HEK293T (cell line): ENCODE data around the gene AP2S1.
"Not testable (repeated sequence)": the region's sequence is repeated elsewhere in the genome, so short reads cannot be mapped to it uniquely, and the experiment has no call there.

Experiments used
- CTCF ChIA-PET: fragments of 350-600 bp; formaldehyde crosslinking; extraction: SDS; loops from one replicate; lab custom pipeline; 2021; ENCODE audit warnings: antibody characterized with exemption, inconsistent platforms; lab: Yijun Ruan, JAX
- POLR2A ChIA-PET: fragments of 350-600 bp; formaldehyde crosslinking; extraction: SDS; loops from one replicate; lab custom pipeline; 2020; ENCODE audit warnings: antibody characterized with exemption, inconsistent platforms; lab: Yijun Ruan, JAX
- DNase-seq: peaks from one replicate; pipeline ENCODE4 v3.0.0; 2012; ENCODE audit warnings: mixed read lengths; ENCODE audit errors: extremely low spot score
- ARNT ChIP-seq: fragments of 450-650 bp; IDR thresholded peaks from 2 replicates; pipeline ENCODE4 v1.6.1; 2017; ENCODE audit warnings: mild to moderate bottlenecking
- BHLHE40 ChIP-seq: fragments of 450-650 bp; IDR thresholded peaks from 2 replicates; pipeline ENCODE4 v1.6.1; 2016; ENCODE audit warnings: mild to moderate bottlenecking, moderate library complexity, borderline replicate concordance
- CTBP1 ChIP-seq: fragments of 450-650 bp; IDR thresholded peaks from 2 replicates; pipeline ENCODE4 v1.6.1; 2016; ENCODE audit warnings: borderline replicate concordance
- ELF4 ChIP-seq: fragments of 450-650 bp; IDR thresholded peaks from 2 replicates; pipeline ENCODE4 v1.6.1; 2017; ENCODE audit warnings: antibody characterized with exemption
- FOXA1 ChIP-seq: fragments of 450-650 bp; IDR thresholded peaks from 2 replicates; pipeline ENCODE4 v1.6.1; 2016; ENCODE audit warnings: mild to moderate bottlenecking
- FOXK2 ChIP-seq: fragments of 450-650 bp; IDR thresholded peaks from 2 replicates; pipeline ENCODE4 v1.6.1; 2016; ENCODE audit warnings: mild to moderate bottlenecking
- FOXM1 ChIP-seq: fragments of 450-650 bp; IDR thresholded peaks from 2 replicates; pipeline ENCODE4 v1.6.1; 2017; ENCODE audit warnings: mild to moderate bottlenecking, borderline replicate concordance
- HDGF ChIP-seq: fragments of 450-650 bp; IDR thresholded peaks from 2 replicates; pipeline ENCODE4 v1.6.1; 2017; ENCODE audit warnings: antibody characterized with exemption, borderline replicate concordance
- L3MBTL2 ChIP-seq: fragments of 450-650 bp; conservative IDR thresholded peaks from 2 replicates; pipeline ENCODE4 v1.6.1; 2016; ENCODE audit warnings: mild to moderate bottlenecking
- LEF1 ChIP-seq: fragments of 450-650 bp; IDR thresholded peaks from 2 replicates; pipeline ENCODE4 v1.6.1; 2017; ENCODE audit warnings: mild to moderate bottlenecking, borderline replicate concordance
- NFRKB ChIP-seq: fragments of 450-650 bp; IDR thresholded peaks from 2 replicates; pipeline ENCODE4 v1.6.1; 2016; ENCODE audit warnings: mild to moderate bottlenecking, moderate library complexity
- SP1 ChIP-seq: fragments of 450-650 bp; IDR thresholded peaks from 2 replicates; pipeline ENCODE4 v1.6.1; 2017
- SUZ12 ChIP-seq: fragments of 450-650 bp; IDR thresholded peaks from 2 replicates; pipeline ENCODE4 v1.6.1; 2016; ENCODE audit warnings: mild to moderate bottlenecking
- TARDBP ChIP-seq: fragments of 450-650 bp; IDR thresholded peaks from 2 replicates; pipeline ENCODE4 v1.6.1; 2016
- ZNF384 ChIP-seq: fragments of 450-650 bp; IDR thresholded peaks from 2 replicates; pipeline ENCODE4 v1.6.1; 2016
- TF ChIP-seq, protein P1 (sequence below): fragments of 450-650 bp; IDR thresholded peaks from 2 replicates; pipeline ENCODE4 v1.6.1; 2016

AP2S1 gene

DNA sequence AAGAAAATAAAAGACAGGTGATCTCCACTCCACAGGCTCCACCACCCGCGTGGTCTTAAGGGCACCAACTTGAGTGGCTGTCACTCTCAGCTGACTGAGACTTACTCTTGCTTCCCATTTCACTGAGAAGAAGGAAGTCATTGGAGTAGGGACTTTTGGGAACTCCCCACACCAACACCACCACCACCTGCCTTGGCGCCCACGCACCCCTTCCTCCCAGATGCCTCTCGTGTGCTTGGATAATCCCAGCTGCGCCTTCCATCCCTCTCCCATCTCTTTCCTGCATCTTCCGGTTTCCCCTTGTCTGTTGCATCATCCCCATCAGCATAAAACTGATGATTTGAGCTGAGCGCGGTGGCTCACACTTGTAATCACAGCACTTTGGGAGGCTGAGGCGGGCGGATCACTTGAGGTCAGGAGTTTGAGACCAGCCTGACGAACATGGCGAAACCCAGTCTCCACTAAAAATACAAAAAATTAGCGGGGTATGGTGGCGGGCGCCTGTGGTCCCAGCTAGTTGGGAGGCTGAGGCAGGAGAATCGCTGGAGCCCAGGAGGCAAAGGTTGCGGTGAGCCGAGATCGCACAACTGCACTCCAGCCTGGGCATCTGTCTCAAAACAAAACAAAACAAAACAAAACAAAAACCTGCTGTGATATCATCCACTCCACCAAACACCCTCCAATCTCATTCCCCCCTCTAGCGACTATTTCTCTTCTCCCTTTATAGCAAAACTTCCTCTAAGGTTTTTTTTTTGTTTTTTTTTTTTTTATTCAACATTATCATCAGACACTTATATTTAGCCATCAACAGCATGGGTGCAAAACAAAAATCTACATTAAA lies 25.5 kb downstream of the AP2S1 start:
- ChIA-PET POLR2A (interaction anchor here (1.3 kb wide), 1 partner anchor 37 kb away, joined by 4 read pairs; the partner anchor contains the start of gene SLC1A5), CTCF (no interaction called here)
- no peak for TF ChIP-seq L3MBTL2
- DNase-seq = no peak

DNA sequence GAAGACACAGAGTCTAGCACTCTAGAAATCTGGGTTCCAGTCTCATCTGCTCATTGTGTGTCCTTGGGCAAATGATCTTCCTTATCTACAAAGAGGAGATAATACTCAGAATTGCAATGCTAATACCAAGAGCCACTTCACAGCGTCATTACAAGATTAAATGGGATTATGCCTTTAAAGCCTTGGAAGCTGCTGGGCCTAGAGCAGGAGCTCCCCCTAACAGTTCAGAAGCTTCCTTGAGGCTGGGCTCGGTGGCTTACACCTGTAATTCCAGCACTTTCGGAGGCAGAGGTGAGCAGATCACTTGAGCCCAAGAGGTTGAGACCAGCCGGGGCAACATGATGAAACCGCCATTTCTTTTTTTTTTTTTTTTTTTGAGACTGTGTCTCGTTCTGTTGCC lies 27.6 kb downstream of the AP2S1 start:
- POLR2A ChIA-PET = interaction anchor here (5.8 kb wide), 1 partner anchor 35 kb away, joined by 35 read pairs; the partner anchor contains the start of gene SLC1A5
- DNase-seq = no peak
- no peak for TF ChIP-seq BHLHE40
- no peak for TF ChIP-seq TARDBP
- TF ChIP-seq ELF4 = no peak
- no peak for TF ChIP-seq SP1
- no peak for TF ChIP-seq FOXM1
- TF ChIP-seq ZNF384 = no peak
- TF ChIP-seq ARNT = no peak
- no peak for TF ChIP-seq L3MBTL2
- TF ChIP-seq CTBP1 = no peak
- TF ChIP-seq NFRKB = no peak
- no peak for TF ChIP-seq SUZ12
- no peak for TF ChIP-seq FOXK2
- TF ChIP-seq, protein P1, sequence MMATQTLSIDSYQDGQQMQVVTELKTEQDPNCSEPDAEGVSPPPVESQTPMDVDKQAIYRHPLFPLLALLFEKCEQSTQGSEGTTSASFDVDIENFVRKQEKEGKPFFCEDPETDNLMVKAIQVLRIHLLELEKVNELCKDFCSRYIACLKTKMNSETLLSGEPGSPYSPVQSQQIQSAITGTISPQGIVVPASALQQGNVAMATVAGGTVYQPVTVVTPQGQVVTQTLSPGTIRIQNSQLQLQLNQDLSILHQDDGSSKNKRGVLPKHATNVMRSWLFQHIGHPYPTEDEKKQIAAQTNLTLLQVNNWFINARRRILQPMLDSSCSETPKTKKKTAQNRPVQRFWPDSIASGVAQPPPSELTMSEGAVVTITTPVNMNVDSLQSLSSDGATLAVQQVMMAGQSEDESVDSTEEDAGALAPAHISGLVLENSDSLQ = no peak
- TF ChIP-seq HDGF = no peak
- no peak for TF ChIP-seq FOXA1
- no peak for TF ChIP-seq LEF1
- CTCF ChIA-PET = interaction anchor here (0.7 to 1.1 kb wide), 3 partner anchors 18 to 57 kb away, joined by 3 to 4 read pairs (median 3); no protein-coding TSS in a partner anchor

DNA sequence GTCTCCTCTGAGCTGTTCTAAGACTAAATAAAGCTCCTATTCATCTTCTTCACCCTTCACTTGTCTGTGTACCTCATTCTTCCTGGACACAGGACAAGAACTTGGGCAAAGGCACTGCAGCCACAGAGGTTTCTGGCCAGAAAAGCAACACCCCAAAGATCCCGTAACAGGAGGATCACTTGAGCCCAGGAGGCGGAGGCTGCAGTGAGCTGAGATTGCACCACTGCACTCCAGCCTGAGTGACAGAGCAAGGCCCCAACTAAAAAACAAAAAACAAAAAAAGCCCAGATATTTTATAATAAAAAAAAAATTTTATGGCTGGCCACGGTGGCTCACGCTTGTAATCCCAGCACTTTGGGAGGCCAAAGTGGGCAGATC lies 28.2 kb downstream of the AP2S1 start:
- CTCF ChIA-PET = interaction anchor here (0.6 to 1.1 kb wide), 2 partner anchors 17 to 1697 kb away, joined by 3 to 4 read pairs; no protein-coding TSS in a partner anchor
- DNase-seq = not testable (repeated sequence)
- POLR2A ChIA-PET = interaction anchor here (5.8 kb wide), 1 partner anchor 35 kb away, joined by 35 read pairs; the partner anchor contains the start of gene SLC1A5

DNA sequence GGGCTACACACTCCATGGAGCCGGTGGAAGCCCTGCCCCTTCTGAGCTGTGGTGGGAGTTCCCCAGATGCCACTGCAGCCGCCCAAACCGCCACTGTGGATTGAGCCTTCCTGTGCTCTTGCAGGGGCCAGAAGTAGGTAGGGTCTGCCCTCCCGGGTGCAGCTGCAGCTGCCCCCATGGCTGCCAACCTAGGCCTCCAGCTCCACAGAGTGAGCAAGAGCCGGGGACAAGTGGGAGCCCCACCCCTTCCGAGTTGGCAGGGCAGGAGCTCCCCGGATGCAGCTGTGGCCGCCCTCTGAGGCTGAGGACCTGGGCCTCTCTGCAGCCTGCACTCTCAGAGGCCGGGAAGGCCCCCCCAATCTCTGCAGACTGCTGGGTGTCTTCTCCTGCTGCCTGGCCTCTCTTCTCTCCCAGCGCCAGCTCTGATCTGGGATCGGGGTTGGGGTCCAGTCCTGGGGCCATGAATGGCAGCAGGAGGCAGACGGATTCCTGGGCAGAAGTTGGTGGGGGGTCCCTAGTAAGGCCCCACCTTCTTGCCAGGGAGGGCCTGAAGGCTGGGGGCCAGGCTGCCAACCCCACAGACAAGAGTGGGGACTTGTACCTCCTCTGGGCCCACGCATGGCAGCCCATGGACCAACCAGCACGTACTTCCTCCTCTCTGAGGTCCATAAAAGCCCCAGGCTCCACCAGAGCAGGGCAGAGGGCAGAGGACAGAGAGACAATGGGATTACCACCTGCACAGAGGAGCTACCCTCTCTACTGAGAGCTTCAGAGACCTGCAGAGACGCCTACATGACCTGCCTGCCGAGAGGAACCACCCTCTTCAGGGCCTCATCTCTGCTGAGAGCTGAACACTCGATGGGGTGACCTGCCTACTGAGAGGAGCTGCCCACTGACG lies 28.9 kb downstream of the AP2S1 start:
- ChIA-PET POLR2A (interaction anchor here (0.8 to 5.8 kb wide), 2 partner anchors 34 to 37 kb away, joined by 3 to 35 read pairs; partner anchors contain the start of gene SLC1A5), CTCF (interaction anchor here (0.6 to 1.1 kb wide), 2 partner anchors 17 to 1698 kb away, joined by 3 to 4 read pairs; no protein-coding TSS in a partner anchor)
- no peak for DNase-seq
- TF ChIP-seq LEF1 (no peak), NFRKB (no peak), FOXM1 (no peak), BHLHE40 (no peak), ZNF384 (no peak), FOXA1 (no peak)

DNA sequence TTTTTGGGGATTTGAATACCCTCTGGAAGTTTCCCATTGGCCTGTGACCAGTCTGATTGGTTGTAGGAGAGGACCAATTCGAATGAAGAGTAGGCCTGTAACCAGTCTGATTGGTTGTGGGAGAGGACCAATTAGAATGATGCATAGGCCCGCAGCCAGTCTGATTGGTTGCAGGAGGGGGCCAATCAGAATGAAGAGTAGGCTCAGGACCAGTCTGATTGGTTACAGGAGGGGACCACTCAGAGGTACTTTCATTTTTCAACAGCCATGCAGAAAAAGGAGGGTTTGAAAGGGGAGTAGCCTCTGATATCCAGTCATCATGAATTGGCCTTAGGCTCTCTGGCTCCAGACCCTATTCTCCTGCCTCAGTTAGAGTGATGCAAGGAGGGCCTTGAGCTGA lies 31.8 kb downstream of the AP2S1 start:
- CTCF ChIA-PET = no interaction called here
- TF ChIP-seq, protein P1 = no peak
- TF ChIP-seq NFRKB (no peak), ELF4 (no peak), SP1 (no peak), L3MBTL2 (no peak), BHLHE40 (no peak), ARNT (no peak), TARDBP (no peak), FOXA1 (no peak), FOXK2 (no peak), ZNF384 (no peak)
- no peak for DNase-seq
- POLR2A ChIA-PET = interaction anchor here (5.8 kb wide), 1 partner anchor 31 kb away, joined by 35 read pairs; the partner anchor contains the start of gene SLC1A5

DNA sequence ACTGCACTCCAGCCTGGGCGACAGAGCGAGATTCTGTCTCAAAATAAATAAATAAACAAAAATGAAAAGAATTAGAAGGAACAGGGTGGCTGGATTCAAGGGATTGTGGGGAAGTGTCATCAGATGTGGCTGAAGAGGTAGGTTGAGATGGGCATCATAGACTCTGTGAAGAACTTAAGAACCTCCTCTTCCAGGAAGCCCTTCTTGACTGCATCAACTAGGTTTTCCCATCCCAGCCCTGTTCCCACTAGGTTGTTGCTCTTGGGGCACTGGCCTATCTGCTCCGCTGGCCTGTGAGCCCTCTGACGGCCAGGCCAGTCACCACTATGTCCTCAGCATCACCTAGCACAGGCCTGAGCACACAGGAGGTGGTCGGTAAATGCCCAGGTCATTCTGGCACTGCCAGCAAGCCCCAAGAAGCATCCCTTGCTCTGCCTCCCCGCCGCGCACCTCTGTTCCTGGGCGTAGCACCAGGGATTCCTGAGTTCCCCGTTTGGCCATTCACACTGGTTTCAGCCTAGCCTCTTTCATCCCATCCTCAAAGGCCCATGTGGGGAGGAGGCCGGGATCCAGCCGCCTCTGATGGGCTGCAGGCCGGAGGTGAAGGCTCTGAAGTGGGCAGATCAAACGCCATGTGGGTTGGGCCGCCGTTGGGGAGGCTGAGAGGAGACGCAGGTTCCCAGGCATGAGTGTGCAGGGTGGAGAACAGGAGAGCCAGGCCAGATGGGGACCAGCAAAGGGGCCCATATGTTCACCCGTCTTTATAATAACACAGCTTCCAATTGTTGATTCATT lies 34.6 kb downstream of the AP2S1 start:
- TF ChIP-seq FOXM1 (no peak), ELF4 (no peak), TARDBP (no peak), ZNF384 (no peak), SP1 (no peak), FOXK2 (no peak), L3MBTL2 (no peak), ARNT (no peak), LEF1 (no peak), NFRKB (no peak), BHLHE40 (no peak), SUZ12 (no peak), HDGF (no peak), CTBP1 (no peak), FOXA1 (no peak)
- TF ChIP-seq, protein P1 = no peak
- ChIA-PET POLR2A (interaction anchor here (0.7 to 1.1 kb wide), 3 partner anchors 27 to 28 kb away, joined by 3 read pairs; partner anchors contain the start of gene SLC1A5), CTCF (no interaction called here)
- no peak for DNase-seq
